Pancreas (tissue), 10 donors: Measurements from ENCODE around the gene ETDB. TPM values are rescaled to one million over a fixed set of nuclear protein-coding genes. Genes with fewer than 3 reads are reported as not detected.
"Not testable (repeated sequence)": the region's sequence is repeated elsewhere in the genome, so short reads cannot be mapped to it uniquely, and the experiment has no call there.

ENCODE experiments used
- ATAC-seq, 4 donors: fragments of 200-7000 bp; cut with Tn5 transposase; one replicate each; pipeline versions ENCODE4 v1.8.0 to v1.9.1; 2020; ENCODE audit warnings: mild to moderate bottlenecking in 4 of 4, moderate library complexity in 4 of 4
- DNase-seq, 6 donors: peaks; one replicate each; pipeline ENCODE4 v3.0.0-alpha.2; 2020
- FAIRE-seq: peaks from 2 replicates; lab custom pipeline; 2012; peaks lifted over from hg19 to GRCh38; lab: Jason Lieb, UNC
- H3K27ac ChIP-seq, 4 donors: fragments of 200-600 bp; sonication (generic); 1 replicate in 3 of 4; 2 replicates in 1 of 4; pipeline versions ENCODE4 v1.5.0 to v1.8.0; 2020
- H3K27me3 ChIP-seq, 4 donors: fragments of 200-600 bp; one replicate each; pipeline ENCODE4 v1.8.0; 2021
- H3K36me3 ChIP-seq, 3 donors: fragments of 200-600 bp; sonication (generic) in 1 of 3; one replicate each; pipeline versions ENCODE4 v1.5.0 to v1.8.0; 2020 to 2021
- H3K4me1 ChIP-seq, 3 donors: fragments of 200-600 bp; one replicate each; pipeline ENCODE4 v1.8.0; 2021
- H3K4me3 ChIP-seq, 4 donors: fragments of 200-600 bp; sonication (generic) in 2 of 4; one replicate each; pipeline versions ENCODE4 v1.5.0 to v1.8.0; 2020 to 2021
- H3K9me3 ChIP-seq, 4 donors: fragments of 200-600 bp; one replicate each; pipeline ENCODE4 v1.8.0; 2021
- CTCF ChIP-seq, 4 donors: fragments of 200-600 bp; sonication (generic) in 3 of 4; IDR thresholded peaks; one replicate each; pipeline versions ENCODE4 v1.5.0 to v1.8.0; 2021; ENCODE audit warnings: antibody characterized with exemption in 4 of 4
- WGBS, 2 donors: extraction: QIAGEN DNeasy Blood & Tissue Kit; methylation state at CpG; one replicate each; pipeline ENCODE4 v1.1.7; 2013; 5-methylcytosine and 5-hydroxymethylcytosine counted together
- intact Hi-C, 3 donors: fragments of 100-400 bp; cut with DNase I; formaldehyde crosslinking; loops; one replicate each; pipeline versions ENCODE4 v1.11.1 to v1.14.2; 2022
- polyA plus RNA-seq, 2 donors: library from polyadenylated mRNA; stranded (reverse); fragments of 200-250 nt; gene quantifications; one replicate each; pipeline ENCODE4 v1.2.3, GENCODE V29; 2013
- total RNA-seq, 6 donors: library from RNA; stranded (reverse); fragmentation: NEBNext Ultra II Directional in 4 of 6; extraction: Animal tissue kit (Norgen Biotek cat#: 25700) in 4 of 6; gene quantifications; one replicate each; pipeline versions ENCODE4 v1.2.1 to v1.2.4, GENCODE V29; 2021 to 2023
- donor health status: healthy with polysubstance abuse.
- donor health status: DM: no; HTN: no; CAD: no; lungs with moderate emphysema.
- donor health status: DM: no; HTN: no; CAD: no.
- donor health status: control.
- donor health status: control.
- donor health status: Bipolar disorder and iron deficiency.
- donor health status: DM: yes; HTN: yes; CAD: no.
- donor health status: DM: no; HTN: no; CAD: no.
- donor health status: DM: no; HTN: no; CAD: no.
- donor health status: DM: yes; HTN: yes; CAD: no.

ETDB gene
- total and polyA plus RNA-seq, 8 donors, result not detected

DNA sequence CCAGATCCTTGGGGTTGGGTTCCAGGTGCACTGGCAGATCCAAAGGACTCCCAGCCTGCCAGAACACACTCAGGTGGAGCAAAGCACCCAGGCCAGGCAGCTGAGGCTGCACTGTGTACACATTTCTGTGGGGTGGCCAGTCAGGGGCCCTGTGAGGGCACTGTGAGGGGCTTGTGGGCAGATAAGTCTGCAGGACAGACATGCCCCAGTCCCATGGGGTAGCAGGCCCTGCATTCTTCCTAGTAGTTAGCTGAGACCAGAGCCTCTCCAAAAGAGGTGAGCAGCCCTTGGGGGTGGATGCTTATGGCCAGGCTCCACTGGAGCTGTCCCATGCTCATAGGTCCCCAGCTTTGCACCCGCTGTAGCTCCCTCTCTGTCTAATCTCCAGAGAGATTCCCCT is 7.6 kb downstream of the ETDB start:
- FAIRE-seq (no peak), ATAC-seq (no peak), DNase-seq (peak in 1 of 6 donors; percentile 37)
- H3K27me3 ChIP-seq, result peaks cover 0 to 11% (median 5%) of the 10 kb centered on the region in 4 donors
- intact Hi-C loops, result no loop called here
- H3K4me1 ChIP-seq, result no peaks in the 10 kb centered on the region
- TF ChIP-seq CTCF (IDR thresholded peaks at IDR 0.05), result no peak
- no peak overlapping the region for H3K4me3 ChIP-seq
- no peaks in the 10 kb centered on the region for H3K36me3 ChIP-seq
- no peak overlapping the region for H3K27ac ChIP-seq
- 50 to 80% methylated on average over 1 of the region's 1 CpG for WGBS, 2 donors
- H3K9me3 ChIP-seq, result no peaks in the 10 kb centered on the region

GRCh38 chrX:135112096-135112729 is 8.1 kb downstream of the ETDB start:
- Histone ChIP-seq H3K36me3 (no peaks in the 10 kb centered on the region), H3K9me3 (no peaks in the 10 kb centered on the region), H3K4me3 (no peak overlapping the region), H3K4me1 (no peaks in the 10 kb centered on the region), H3K27ac (no peak overlapping the region), H3K27me3 (peaks cover 0 to 11% (median 5%) of the 10 kb centered on the region in 4 donors)
- ATAC-seq (peak; percentile 53 to 92 (median 84)), FAIRE-seq (no peak), DNase-seq (peak in 2 of 6 donors; percentile 20 to 44)
- 18 to 21% methylated on average over 5 of the region's 5 CpGs for WGBS, 2 donors
- TF ChIP-seq CTCF (IDR thresholded peaks at IDR 0.05), result peak in 3 of 4 donors; percentile 42 to 67 (median 58)
- intact Hi-C loops, result no loop called here

DNA sequence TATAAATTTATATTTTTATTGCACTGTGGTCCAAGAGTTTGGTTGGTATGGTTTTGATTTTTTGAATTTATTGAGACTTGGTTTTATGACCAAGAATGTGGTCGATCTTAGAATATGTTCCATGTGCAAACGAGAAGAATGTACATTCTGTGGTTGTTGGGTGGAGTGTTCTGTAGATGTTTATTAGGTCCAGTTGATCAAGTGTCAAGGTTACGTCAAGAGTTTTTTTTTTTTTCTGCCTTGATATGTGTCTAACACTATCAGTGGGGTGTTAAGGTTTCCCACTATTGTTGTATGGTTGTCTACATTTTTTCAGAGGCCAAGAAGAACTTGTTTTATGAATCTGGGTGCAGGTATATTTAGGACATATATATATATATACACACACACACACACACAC is 10.8 kb downstream of the ETDB start:
- peak; percentile 86 for FAIRE-seq
- Histone ChIP-seq H3K4me1 (no peaks in the 10 kb centered on the region), H3K27ac (no peak overlapping the region), H3K27me3 (peaks cover 0 to 20% (median 5%) of the 10 kb centered on the region in 4 donors), H3K4me3 (no peak overlapping the region), H3K9me3 (no peaks in the 10 kb centered on the region), H3K36me3 (no peaks in the 10 kb centered on the region)
- no peak for TF ChIP-seq CTCF (IDR thresholded peaks at IDR 0.05)
- ATAC-seq, result no peak
- no peak for DNase-seq
- intact Hi-C loops, result no loop called here
- 59 to 73% methylated on average over 3 of the region's 3 CpGs for WGBS, 2 donors

- TF ChIP-seq CTCF (IDR thresholded peaks at IDR 0.05), result no peak
- intact Hi-C loops, result no loop called here
- peaks cover 0 to 6% (median 0%) of the 10 kb centered on the region in 4 donors for H3K27me3 ChIP-seq
- DNase-seq (no peak), FAIRE-seq (no peak), ATAC-seq (no peak)
- no peak overlapping the region for H3K27ac ChIP-seq
- H3K4me3 ChIP-seq, result peak overlapping the region in 1 of 4 donors; percentile 59
- no peaks in the 10 kb centered on the region for H3K4me1 ChIP-seq
- H3K36me3 ChIP-seq, result no peaks in the 10 kb centered on the region
- 39 to 56% methylated on average over 10 of the region's 10 CpGs for WGBS, 2 donors
- no peaks in the 10 kb centered on the region for H3K9me3 ChIP-seq
These were observed 20.9 kb downstream of the ETDB start for GRCh38 chrX:135099493-135099783.

DNA sequence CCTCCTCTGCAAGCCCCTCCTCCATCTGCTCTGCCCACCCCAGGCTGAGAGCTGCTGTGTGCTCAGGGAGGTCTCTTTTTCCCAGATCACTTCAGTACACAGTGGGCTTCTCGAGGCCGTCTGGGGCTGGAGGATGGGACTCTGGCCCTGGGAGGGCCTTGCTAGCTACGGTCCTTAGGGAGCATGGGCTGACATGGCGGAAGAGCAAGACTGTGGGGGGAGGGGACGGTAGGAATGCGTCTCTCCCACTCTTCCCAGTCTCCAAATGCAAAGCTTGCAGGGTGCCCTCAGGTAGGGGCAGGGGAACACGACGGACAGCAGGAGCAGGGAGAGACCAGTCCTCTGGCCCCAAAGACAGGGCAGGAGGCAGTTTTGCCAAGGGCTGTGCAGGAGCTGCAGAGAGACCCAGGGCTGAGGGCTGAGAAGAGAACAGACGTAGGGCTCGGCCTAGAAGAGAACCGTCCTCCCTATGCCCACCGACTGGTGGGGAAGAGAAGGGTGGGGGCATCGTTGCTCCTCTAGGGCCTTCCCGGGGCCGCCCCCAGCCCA is 23.1 kb downstream of the ETDB start:
- H3K4me1 ChIP-seq, FAIRE-seq, ATAC-seq, H3K9me3 ChIP-seq, H3K36me3 ChIP-seq, H3K27me3 ChIP-seq, intact Hi-C loops, H3K27ac ChIP-seq: not testable (repeated sequence)
- 56 to 58% methylated on average over 14 of the region's 15 CpGs for WGBS, 2 donors
- peak in 1 of 6 donors; percentile 37 for DNase-seq
- peak overlapping the region in 3 of 4 donors; percentile 33 to 59 (median 43) for H3K4me3 ChIP-seq
